Activated gamma-delta T cell treated with anti-CD3 and anti-CD28 coated beads, Interleukin-2, amount 50 U/mL, for 16 hours (primary cell): Measurements from ENCODE around the gene GNAT1.

Experiments used
- DNase-seq: peaks from one replicate; pipeline ENCODE4 v3.0.0-alpha.2; 2020; ENCODE audit warnings: low read depth

GNAT1 gene

DNA sequence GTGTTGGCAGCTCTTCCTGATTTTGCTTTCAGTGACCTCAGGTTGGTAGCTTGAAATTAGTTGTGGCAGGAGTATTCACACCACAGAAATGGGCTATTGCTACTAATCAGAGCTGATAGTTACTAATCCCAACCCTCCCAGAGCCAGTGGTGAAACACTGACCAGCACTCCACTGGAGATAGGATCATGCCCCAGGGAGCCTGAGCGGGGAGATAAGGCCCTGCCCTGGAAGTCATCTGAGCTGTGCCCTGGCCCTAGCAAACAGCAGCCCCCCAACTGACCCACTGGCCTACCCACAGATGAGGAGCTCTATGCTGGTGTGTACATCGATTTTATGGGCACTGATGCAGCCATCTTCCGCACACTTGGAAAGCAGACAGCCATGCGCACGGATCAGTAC is 9.4 kb upstream of the GNAT1 start:
- no peak for DNase-seq

DNA sequence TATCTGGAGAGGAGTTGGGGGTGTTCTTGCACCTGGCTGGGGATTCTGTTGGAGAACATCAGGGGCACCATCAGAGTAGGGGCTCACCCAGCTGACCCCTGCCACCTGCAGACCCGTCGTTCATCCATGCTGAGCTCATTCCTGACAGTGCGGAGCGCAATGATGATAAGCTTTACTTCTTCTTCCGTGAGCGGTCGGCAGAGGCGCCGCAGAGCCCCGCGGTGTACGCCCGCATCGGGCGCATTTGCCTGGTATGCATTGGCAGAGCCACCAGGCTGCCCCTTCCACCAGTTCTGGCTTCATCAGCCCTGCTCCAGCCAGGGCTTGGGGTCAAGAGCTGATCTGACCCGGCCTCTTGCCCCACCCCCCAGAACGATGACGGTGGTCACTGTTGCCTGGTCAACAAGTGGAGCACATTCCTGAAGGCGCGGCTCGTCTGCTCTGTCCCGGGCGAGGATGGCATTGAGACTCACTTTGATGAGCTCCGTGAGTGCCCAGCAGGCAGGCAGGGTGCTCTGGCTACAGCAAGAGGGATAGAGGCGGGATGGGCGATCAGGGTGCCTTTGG is 8.8 kb upstream of the GNAT1 start:
- no peak for DNase-seq

DNA sequence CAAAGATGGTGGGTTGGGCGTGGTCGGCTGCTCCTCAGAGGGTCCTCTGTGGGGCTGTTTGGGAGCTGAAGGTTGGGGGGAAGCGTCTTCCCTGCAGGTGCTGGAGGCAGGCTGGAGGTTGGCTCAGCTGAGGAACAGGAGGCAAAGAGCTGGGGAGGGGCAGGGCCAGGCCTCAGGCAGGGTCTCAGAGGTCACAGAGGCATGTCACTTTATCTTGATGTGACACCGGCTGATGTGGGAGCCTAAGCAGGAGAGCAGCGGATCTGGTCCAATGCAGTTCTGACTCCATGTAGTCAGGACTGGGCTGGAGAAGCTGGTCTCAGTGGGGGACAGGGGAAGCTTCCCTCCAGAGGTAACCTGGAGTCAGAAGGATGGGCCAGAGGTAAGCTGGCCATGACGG is 7.7 kb upstream of the GNAT1 start:
- no peak for DNase-seq

DNA sequence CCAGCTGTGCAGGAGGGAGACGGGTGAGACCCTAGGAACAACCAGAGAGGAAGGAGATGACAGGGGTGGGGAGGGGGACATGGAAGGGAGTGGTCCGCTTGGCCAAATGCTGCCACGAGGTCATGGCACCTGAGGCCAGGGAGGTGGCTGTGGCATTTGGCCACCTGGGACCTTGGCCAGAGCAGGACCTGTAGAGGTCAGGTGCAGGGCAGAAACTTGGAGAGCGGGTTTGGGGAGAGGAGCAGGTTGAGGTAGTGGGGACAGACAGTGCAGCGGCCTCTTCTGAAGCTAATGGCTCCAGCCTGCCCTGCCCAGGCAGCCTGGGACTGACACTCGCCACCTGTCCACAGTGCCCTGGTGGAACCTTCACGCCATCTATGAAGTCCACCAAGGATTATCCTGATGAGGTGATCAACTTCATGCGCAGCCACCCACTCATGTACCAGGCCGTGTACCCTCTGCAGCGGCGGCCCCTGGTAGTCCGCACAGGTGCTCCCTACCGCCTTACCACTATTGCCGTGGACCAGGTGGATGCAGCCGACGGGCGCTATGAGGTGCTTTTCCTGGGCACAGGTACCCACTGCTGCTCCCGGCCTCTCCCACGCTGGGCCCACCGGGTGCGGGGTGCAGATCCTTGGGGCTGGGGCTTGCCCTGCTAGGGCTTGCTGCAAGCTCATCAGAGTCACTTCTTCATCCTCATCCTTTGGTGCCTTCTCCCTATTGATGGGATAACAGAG is 7.0 kb upstream of the GNAT1 start:
- no peak for DNase-seq

DNA sequence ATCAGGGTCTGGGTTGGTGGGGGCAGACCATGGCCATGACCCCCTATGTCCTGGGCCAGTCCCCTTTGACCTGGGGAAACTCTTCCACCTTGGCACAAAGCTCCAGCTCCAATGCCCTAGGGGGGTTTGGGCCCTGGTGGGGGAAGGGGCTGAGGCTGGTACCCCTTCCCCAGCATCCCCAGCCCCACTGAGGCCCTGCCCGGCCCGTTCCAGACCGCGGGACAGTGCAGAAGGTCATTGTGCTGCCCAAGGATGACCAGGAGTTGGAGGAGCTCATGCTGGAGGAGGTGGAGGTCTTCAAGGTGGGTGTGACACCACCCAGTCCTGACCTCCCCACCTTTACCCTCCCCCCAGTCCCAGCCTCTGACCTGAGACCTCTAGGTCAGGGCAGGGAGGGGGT is 6.2 kb upstream of the GNAT1 start:
- no peak for DNase-seq

DNA sequence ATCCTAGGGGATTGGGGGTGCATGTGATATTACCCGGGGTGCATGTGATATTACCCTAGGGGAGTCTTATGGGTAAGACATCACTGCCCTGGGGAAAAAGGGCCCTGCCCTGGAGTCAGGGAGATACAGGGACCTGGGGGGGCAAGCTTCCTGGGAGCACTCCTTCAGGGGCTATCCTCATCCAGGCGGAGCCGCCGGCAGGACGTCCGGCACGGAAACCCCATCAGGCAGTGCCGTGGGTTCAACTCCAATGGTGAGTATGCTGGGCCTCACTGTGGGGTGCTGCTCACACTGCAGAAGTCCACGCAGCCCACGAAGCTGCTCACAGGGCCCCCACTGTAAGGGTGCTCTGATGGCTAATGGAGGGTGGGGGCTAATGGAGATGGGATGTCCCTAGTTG is 5.3 kb upstream of the GNAT1 start:
- no peak for DNase-seq

DNA sequence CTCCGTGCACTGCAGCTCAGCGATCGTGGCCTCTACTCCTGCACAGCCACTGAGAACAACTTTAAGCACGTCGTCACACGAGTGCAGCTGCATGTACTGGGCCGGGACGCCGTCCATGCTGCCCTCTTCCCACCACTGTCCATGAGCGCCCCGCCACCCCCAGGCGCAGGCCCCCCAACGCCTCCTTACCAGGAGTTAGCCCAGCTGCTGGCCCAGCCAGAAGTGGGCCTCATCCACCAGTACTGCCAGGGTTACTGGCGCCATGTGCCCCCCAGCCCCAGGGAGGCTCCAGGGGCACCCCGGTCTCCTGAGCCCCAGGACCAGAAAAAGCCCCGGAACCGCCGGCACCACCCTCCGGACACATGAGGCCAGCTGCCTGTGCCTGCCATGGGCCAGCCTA is 3.7 kb upstream of the GNAT1 start:
- DNase-seq: no peak

DNA sequence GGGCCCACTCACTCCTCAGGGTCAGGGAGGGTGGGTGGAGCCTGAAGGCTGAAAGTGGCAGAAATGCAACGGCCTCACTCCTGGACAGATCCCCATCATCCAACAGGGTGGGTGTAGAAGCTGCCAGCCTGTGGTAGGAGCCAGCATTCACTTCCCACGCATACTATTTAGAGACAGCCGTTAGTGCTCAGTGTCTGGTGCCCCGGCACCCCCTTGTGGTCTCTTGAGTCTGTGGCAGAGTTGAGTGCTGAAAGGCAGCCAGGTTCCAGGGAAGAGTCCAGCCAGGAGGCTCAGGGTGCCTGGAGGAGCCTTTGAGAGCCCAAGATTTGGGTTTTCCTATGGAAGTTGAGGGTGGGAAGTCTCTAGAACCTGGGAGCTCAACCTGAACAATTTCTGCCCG is 2.1 kb upstream of the GNAT1 start:
- no peak for DNase-seq

DNA sequence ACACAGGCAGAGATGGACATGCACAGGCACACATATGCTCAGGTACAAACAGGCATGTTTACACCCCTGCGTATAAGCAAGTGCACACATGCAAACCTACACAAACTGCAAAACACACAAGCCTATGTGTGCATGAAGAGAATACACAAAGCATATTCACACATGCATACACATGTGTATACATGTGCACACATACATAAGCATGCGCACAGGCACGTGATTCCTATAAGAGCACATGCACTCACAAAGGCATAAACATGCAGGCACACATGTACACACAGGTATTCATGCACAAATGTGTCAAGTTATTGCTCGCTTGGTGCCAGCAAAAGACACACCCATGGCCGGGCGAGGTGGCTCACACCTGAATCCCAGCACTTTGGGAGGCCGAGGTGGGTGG is 1.4 kb upstream of the GNAT1 start:
- DNase-seq: no peak

DNA sequence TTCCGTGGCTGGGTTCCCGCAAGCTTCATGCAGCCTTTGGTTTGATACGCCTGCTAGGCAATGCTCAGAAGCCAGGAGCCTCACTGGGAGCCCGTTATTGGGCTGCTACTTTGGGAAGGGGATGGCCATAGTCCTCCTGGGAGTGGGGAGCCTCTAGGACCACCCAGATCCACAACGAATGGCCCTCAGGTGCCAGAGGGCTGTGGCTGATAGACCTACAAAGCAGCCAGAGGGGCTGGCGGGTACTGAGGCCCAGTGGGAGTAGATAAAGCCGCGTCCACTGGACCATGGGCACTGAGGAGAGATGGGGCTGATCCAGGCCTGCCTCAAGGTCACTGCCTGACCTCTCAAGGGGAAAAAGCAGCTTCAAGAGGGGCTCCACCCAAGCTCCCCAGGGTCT is 714 bp downstream of the GNAT1 start:
- DNase-seq: no peak

DNA sequence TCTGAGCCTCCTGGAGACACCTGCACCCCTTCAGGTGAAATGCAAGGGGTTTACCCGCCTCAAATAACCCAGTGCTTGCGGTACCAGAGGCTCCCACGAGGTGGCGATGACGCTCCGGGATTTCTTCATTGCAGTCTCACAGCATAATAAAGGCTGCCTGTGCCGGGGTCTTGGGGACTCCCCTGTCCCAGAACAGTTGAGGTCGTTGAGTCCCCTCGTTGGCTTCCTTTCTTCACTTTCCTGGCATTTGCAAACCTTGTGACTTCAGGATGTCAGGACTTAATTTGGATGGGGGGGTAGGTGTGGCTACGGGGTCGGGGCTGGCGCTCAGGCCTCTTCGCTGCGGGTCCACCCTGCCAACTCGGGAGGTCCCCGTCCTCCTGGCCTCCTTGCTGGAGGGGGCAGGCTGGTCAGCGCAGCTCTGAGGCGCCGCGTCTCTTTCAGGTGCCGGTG is 1.3 kb downstream of the GNAT1 start:
- DNase-seq: peak; percentile 75

DNA sequence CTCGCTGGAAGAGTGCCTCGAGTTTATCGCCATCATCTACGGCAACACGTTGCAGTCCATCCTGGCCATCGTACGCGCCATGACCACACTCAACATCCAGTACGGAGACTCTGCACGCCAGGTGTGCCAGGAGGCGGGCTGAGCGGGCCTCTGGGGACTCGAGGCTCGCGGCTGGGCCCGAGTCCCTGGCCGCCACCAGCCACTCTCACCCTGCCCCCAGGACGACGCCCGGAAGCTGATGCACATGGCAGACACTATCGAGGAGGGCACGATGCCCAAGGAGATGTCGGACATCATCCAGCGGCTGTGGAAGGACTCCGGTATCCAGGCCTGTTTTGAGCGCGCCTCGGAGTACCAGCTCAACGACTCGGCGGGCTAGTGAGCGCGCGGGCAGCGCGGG is 1.9 kb downstream of the GNAT1 start:
- no peak for DNase-seq

DNA sequence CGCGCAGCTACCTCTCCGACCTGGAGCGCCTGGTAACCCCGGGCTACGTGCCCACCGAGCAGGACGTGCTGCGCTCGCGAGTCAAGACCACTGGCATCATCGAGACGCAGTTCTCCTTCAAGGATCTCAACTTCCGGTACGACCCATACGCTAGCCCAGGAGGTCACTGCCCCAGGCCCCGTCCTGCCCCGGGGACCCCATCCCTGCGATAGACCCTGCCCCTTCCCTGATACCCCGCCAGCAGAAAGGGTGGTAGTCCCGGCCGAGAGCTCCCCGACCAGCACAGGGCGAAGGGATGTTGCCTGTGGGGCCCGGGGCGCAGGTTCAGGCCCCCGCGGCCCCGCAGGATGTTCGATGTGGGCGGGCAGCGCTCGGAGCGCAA is 2.3 kb downstream of the GNAT1 start:
- DNase-seq: no peak

DNA sequence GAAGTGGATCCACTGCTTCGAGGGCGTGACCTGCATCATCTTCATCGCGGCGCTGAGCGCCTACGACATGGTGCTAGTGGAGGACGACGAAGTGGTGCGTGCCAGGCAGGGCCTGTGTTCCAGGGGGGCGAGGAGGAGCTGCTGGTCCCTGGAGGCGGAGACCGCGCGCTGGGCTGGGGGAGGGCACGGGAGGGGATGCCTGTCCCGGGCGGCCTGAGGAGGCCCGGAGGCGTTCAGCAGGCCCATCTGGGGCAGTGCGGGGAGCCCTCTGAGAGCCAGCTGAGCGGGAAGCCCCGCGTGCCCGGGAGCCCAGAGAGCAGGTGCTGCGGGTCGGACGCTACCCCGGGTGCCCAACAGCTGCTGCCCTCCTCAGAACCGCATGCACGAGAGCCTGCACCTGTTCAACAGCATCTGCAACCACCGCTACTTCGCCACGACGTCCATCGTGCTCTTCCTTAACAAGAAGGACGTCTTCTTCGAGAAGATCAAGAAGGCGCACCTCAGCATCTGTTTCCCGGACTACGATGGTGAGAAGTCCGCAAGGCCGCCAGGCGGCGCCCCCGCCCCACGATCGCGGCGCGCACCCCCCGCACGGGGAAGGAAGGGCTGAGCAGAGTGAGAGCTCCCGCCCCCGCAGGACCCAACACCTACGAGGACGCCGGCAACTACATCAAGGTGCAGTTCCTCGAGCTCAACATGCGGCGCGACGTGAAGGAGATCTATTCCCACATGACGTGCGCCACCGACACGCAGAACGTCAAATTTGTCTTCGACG is 2.9 kb downstream of the GNAT1 start:
- DNase-seq: peak; percentile 77

DNA sequence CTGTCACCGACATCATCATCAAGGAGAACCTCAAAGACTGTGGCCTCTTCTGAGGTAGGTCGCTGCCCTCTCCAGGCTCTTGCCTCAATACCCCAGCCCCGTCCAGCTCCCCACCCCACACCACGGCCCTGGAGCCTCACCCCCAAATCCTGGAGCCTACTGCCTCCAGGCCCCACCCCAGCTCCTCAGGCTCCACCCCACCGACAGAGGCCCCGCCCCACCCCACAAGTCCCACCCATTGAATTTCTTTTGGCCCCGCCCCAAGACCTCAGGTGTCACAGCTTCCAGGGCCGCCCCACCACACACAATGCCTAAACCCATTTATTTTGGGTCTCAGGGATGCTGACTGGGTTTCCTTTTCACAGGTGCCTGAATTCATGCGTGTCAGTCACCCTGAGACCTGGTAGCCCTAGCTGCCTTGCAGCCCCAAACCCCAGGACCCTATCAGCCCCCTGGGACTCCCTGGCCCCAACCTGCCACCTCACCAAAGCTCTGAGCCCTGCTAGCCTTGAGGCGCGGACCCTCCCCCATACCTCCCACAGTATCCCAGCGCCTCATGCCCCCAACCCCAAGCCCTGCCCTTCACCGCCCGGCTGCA is 3.6 kb downstream of the GNAT1 start:
- DNase-seq: no peak

DNA sequence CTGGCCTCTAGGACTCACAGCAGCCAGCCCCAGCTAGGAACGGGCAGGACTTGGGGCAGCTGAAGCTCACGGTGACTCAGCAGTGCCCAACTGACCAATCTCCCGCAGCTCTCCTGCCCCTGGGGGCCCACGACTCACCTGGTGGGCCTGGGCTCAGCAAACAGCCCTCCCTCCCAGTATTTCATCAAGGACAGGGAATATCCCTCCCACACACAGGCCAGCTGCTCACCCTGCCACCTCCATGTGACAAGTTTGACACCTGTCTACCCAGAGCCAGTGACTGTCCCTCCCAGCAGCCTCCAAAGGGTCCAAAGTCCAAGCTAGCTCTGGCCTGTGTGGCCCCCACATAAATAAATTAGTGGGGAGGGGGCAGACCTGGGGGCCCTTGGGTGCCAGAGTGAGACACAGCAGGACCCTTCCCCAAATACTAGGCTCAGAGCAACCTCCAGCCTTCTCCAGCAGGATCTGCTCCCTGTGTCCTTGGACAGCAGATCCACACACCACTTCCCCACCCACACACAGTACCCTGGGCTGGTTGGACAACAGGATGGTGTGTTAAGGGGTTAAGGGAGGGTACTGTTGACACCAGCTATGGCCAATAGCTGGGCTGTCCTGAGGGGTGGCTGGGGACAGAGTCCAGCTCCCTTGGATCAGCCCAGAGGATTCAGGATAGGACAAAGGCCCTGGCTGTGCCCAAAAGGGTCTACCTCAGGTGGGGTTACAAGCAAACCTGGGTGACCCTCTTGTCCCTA is 4.3 kb downstream of the GNAT1 start:
- no peak for DNase-seq

DNA sequence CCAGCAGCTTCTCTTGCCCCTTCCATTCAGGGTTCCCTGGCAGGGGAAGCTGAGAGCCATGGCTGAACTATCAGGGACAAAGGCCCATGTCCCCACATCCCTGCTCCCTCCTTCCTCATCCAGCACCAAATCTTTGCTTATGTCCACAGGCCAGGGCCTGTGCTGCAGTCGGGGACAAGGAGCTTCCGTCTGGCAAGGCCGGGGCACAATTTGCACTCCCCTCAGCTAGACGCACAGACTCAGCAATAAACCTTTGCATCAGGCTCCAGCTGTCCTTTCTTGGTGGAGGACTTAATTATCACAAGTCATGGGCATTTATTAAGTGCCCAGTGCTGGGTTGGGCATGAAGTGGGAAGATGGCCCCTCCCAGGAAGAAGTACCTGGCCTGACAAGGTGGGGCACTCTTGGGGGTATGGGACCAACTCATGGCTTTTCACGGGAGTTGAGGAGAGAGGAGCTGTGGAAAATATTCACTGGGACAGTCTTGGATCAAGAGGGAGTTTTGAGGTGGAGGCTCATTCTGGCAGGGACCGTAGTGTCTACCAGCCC is 4.9 kb downstream of the GNAT1 start:
- no peak for DNase-seq

DNA sequence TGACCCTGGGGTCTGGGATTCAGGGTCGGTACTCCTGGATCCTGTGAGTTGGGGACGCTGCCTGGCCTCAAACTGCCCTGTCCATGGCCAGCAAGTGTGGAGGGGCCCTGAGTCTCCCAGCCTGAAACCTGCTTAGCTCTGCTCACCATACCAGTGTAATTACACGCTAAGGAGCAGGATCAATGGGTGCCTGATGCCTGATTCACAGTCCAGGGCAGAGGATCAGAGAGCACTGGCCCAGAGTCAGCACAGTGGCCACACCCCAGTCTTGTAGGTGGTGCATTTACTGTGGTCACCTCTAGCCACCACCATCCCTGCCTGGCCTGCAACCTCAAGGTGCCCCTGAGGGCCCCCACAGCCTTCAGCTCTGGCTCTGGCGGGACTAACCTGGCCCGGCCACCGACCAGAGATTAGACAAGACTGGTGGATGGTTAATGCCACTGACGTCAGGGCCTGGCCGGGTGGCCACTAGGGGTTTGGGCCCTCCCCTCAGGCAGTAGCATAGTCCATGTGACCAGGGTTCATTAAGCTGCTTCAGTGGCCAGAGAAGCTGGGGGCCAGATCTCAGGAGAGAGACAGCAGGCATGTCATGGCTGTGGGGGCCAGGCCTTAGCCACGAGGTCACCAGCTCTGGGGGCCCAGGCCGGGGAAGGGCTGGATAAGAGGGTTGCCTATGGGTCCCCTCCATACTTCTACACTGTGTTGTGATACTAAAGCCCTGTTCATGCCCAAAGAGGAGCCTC is 10.3 kb downstream of the GNAT1 start:
- DNase-seq: no peak

DNA sequence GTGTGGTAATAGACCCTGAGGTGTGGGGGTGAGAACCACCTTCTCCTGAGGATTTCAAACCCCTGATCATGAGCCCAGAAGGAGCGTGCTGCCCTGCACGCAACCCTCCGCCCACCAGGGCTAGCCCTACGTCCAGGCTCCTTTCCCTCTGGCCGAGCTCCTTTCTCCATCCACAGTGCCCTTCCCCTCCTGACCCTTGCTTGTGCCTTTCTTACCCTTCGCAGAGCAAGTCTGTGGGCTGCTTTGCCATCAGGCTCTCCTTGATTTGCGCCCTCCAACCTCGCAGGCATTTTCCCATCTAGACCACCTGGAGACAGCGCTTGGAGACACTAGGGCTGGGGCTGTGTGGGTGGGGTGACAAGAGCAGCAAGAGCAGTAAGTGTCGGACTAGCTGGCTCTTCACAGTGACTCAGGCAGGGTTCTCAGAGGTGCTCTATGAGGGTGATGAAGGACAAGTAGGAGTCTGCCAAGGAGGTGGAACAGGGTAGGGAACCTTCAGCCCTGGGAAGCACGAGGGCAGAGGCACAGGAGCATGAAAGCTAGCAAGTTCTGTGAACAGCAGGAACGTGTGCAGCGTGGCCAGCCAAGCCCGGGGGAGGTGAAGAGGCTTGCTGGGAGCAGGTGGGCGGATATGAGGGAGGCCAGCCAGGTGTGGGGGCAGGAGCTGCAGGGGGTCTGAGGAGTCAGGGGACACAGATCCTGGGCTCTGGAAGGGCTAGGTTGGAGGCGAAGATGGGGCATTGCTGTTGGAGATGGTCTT is 11.1 kb downstream of the GNAT1 start:
- no peak for DNase-seq

DNA sequence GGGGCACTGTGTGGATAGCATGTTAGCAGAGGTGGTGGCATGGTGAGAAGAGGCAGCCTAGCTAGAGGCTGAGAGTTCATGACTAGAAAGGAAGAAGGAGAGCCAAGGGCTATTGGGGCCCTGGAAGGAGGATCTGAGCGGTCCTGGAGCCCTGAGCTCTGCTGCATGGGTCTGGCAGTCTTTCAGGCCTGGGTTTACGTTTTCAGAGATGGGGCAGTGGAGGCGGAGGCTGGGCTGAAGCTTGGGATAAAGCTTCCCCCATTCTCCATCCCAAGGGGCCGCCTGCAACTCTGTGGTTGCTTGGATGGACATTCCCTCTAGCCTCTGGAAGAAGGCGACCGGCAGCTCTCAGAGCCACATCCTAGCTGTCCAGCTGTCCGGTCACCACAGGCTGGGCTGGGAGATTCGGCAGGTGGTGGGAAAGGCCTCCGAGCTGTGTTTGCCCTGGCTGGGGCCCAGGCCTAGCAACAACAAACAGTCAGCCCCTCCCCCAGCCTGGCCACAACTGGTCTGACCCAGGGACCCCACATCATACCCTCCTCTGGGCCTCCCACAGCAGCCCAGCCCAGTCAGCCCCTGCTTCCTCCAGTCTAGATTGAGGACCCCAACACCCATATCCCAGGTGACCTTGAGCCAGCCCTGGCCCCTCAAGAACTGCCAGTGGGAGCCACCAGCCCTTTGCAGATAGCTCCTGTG is 11.9 kb downstream of the GNAT1 start:
- DNase-seq: no peak
